SK-N-SH treated with all-trans-retinoic acid at 6 μM for 48 hours (cell line): Measurements from ENCODE around the gene MECR.

Experiments
- RARB ChIP-seq: fragments of 250-450 bp; sonication (Bioruptor Pico); IDR thresholded peaks from 2 replicates; pipeline ENCODE4 v1.8.0; 2021; ENCODE audit warnings: mild to moderate bottlenecking, moderate library complexity
- TCF4 ChIP-seq: fragments of 250-450 bp; sonication (Bioruptor Pico); IDR thresholded peaks from 2 replicates; pipeline ENCODE4 v1.8.0; 2021; ENCODE audit warnings: mild to moderate bottlenecking, moderate library complexity, borderline replicate concordance
- TF ChIP-seq, protein P1 (sequence below): fragments of 250-450 bp; sonication (Bioruptor Pico); IDR thresholded peaks from 2 replicates; pipeline ENCODE4 v1.8.0; 2020; ENCODE audit warnings: mild to moderate bottlenecking, moderate library complexity, borderline replicate concordance
- TF ChIP-seq, protein P2 (sequence below): fragments of 250-450 bp; sonication (Bioruptor Pico); IDR thresholded peaks from 2 replicates; pipeline ENCODE4 v1.5.1; 2020; ENCODE audit warnings: low read depth, mild to moderate bottlenecking, moderate library complexity

DNA sequence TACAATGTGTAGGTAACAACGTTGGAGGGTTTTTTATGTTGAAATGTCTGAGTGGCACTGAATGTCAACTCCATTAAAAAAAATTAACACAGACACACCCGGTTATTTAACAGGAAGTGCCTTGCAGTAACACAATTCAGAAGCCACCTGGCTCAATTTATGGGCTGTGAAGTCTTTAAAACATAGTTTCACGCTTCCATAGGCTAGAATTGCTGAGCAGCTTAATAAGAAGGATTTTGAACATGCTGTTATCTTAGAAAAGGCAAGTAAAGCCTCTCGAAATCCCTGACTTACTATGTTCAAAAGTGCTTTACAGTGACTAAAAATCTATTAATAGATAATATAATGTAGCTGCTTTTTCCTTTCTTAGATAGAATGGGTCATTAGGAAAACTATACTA, 68.7 kb downstream of the MECR start:
- TF ChIP-seq, protein P1, sequence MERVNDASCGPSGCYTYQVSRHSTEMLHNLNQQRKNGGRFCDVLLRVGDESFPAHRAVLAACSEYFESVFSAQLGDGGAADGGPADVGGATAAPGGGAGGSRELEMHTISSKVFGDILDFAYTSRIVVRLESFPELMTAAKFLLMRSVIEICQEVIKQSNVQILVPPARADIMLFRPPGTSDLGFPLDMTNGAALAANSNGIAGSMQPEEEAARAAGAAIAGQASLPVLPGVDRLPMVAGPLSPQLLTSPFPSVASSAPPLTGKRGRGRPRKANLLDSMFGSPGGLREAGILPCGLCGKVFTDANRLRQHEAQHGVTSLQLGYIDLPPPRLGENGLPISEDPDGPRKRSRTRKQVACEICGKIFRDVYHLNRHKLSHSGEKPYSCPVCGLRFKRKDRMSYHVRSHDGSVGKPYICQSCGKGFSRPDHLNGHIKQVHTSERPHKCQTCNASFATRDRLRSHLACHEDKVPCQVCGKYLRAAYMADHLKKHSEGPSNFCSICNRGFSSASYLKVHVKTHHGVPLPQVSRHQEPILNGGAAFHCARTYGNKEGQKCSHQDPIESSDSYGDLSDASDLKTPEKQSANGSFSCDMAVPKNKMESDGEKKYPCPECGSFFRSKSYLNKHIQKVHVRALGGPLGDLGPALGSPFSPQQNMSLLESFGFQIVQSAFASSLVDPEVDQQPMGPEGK, result no peak
- TF ChIP-seq, protein P2, sequence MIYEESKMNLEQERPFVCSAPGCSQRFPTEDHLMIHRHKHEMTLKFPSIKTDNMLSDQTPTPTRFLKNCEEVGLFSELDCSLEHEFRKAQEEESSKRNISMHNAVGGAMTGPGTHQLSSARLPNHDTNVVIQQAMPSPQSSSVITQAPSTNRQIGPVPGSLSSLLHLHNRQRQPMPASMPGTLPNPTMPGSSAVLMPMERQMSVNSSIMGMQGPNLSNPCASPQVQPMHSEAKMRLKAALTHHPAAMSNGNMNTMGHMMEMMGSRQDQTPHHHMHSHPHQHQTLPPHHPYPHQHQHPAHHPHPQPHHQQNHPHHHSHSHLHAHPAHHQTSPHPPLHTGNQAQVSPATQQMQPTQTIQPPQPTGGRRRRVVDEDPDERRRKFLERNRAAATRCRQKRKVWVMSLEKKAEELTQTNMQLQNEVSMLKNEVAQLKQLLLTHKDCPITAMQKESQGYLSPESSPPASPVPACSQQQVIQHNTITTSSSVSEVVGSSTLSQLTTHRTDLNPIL, result no peak
- TF ChIP-seq RARB (CRISPR knock-in tag) (no peak), TCF4 (no peak)
